Mucosa of descending colon (tissue), 3 donors: Measurements from ENCODE around the gene TTLL8. TPM values are rescaled to one million over a fixed set of nuclear protein-coding genes. Genes with fewer than 3 reads are reported as not detected.

ENCODE experiments used
- ATAC-seq: fragments of 200-7000 bp; cut with Tn5 transposase; one replicate; pipeline ENCODE4 v1.9.1; 2020; ENCODE audit warnings: mild to moderate bottlenecking, moderate library complexity
- DNase-seq, 3 donors: peaks; one replicate each; pipeline ENCODE4 v3.0.0-alpha.2; 2020
- H3K36me3 ChIP-seq: fragments of 200-600 bp; one replicate; pipeline ENCODE4 v1.8.0; 2021; ENCODE audit warnings: low read depth, mild to moderate bottlenecking
- H3K4me1 ChIP-seq: fragments of 200-600 bp; one replicate; pipeline ENCODE4 v1.8.0; 2021; ENCODE audit warnings: low read depth, mild to moderate bottlenecking
- H3K4me3 ChIP-seq: fragments of 200-600 bp; one replicate; pipeline ENCODE4 v1.8.0; 2021; ENCODE audit warnings: mild to moderate bottlenecking
- H3K9me3 ChIP-seq: fragments of 200-600 bp; one replicate; pipeline ENCODE4 v1.8.0; 2021; ENCODE audit warnings: mild to moderate bottlenecking
- CTCF ChIP-seq: fragments of 200-600 bp; IDR thresholded peaks from one replicate; pipeline ENCODE4 v1.8.0; 2022; ENCODE audit warnings: antibody characterized with exemption, mild to moderate bottlenecking
- intact Hi-C, 2 donors: fragments of 100-400 bp; cut with DNase I in 1 of 2; cut with micrococcal nuclease in 1 of 2; formaldehyde crosslinking; loops; one replicate each; pipeline versions ENCODE4 v1.11.0 to v1.11.1; 2022; cut with DNase I, micrococcal nuclease
- total RNA-seq, 3 donors: library from RNA; stranded (reverse); fragmentation: NEBNext Ultra II Directional in 2 of 3; extraction: Animal tissue kit (Norgen Biotek cat#: 25700) in 2 of 3; gene quantifications; one replicate each; pipeline versions ENCODE4 v1.2.1 to v1.2.4, GENCODE V29; 2021 to 2023
- donor health status: DM: no; HTN: no; CAD: no; lungs with moderate emphysema.
- donor health status: DM: no; HTN: no; CAD: no.
- donor health status: DM: no; HTN: yes; CAD: no.

TTLL8 gene
- total RNA-seq, 3 donors from 2014 or later = not detected

- H3K9me3 ChIP-seq = no peaks in the 10 kb centered on the region
- no peaks in the 10 kb centered on the region for H3K36me3 ChIP-seq
- ATAC-seq (no peak), DNase-seq (no peak)
- no peaks in the 10 kb centered on the region for H3K4me1 ChIP-seq
- no peak for TF ChIP-seq CTCF
- intact Hi-C loops = no loop called here
- no peak overlapping the region for H3K4me3 ChIP-seq
Measured at GRCh38 chr22:50059881-50060262, 1.8 kb upstream of the TTLL8 start.

GRCh38 chr22:50058906-50059880, 1.1 kb upstream of the TTLL8 start:
- intact Hi-C loops = no loop called here
- Histone ChIP-seq H3K36me3 (no peaks in the 10 kb centered on the region), H3K4me1 (no peaks in the 10 kb centered on the region), H3K4me3 (no peak overlapping the region), H3K9me3 (no peaks in the 10 kb centered on the region)
- ATAC-seq (no peak), DNase-seq (peak in 2 of 3 donors; percentile 8 to 44)
- TF ChIP-seq CTCF = no peak

- Histone ChIP-seq H3K36me3 (no peaks in the 10 kb centered on the region), H3K4me1 (no peaks in the 10 kb centered on the region), H3K4me3 (no peak overlapping the region), H3K9me3 (peaks cover 4% of the 10 kb centered on the region)
- no peak for ATAC-seq
- DNase-seq = peak in 1 of 3 donors; percentile 40
- intact Hi-C loops = no loop called here
- no peak for TF ChIP-seq CTCF
Measured at GRCh38 chr22:50057278-50058060, 629 bp downstream of the TTLL8 start.

- intact Hi-C loops = no loop called here
- TF ChIP-seq CTCF = no peak
- ATAC-seq = no peak
- no peaks in the 10 kb centered on the region for H3K4me1 ChIP-seq
- no peak overlapping the region for H3K4me3 ChIP-seq
- H3K9me3 ChIP-seq = peaks cover 4% of the 10 kb centered on the region
- DNase-seq = peak in 2 of 3 donors; percentile 1 to 35
- no peaks in the 10 kb centered on the region for H3K36me3 ChIP-seq
Measured at GRCh38 chr22:50056214-50056972, 1.7 kb downstream of the TTLL8 start.

- ATAC-seq = peak; percentile 23
- Histone ChIP-seq H3K4me1 (no peaks in the 10 kb centered on the region), H3K36me3 (no peaks in the 10 kb centered on the region), H3K4me3 (no peak overlapping the region), H3K9me3 (peaks cover 4% of the 10 kb centered on the region)
- peak in 2 of 3 donors; percentile 2 to 8 for DNase-seq
- no peak for TF ChIP-seq CTCF
- intact Hi-C loops = no loop called here
Measured at GRCh38 chr22:50053861-50054260, 4.2 kb downstream of the TTLL8 start.
